Neural progenitor cell (in vitro differentiated cells): ENCODE data around the gene ZNF341.

Experiments
- EZH2 ChIP-seq: fragments of 200-600 bp; sonication (generic); IDR thresholded peaks from 2 replicates; pipeline ENCODE4 v1.6.1; 2017; ENCODE audit warnings: antibody characterized with exemption, mild to moderate bottlenecking, moderate library complexity
- TF ChIP-seq, protein P1 (sequence below): fragments of 200-600 bp; sonication (generic); IDR thresholded peaks from 2 replicates; pipeline ENCODE4 v1.5.1; 2017; ENCODE audit warnings: antibody characterized with exemption, mild to moderate bottlenecking

DNA sequence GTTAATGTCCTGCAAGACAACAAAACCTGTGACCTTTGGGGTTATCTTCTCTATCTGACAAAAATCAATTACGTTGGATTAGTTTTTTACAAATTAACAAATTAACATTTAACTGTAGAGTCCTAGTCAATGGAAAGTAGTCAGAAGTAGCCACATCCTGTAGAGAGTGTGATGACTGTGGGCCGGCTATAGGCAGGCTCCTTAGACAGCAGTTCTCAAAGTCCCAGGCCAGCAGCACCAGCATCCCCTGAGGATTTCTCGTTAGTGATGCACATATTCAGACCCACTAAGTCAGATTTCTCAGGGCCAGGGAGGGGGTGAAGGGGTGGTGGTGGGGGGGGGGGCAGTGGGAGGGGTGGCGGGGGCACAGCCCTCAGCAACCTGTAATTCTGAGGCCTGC lies 37.2 kb downstream of the ZNF341 start:
- TF ChIP-seq, protein P1, sequence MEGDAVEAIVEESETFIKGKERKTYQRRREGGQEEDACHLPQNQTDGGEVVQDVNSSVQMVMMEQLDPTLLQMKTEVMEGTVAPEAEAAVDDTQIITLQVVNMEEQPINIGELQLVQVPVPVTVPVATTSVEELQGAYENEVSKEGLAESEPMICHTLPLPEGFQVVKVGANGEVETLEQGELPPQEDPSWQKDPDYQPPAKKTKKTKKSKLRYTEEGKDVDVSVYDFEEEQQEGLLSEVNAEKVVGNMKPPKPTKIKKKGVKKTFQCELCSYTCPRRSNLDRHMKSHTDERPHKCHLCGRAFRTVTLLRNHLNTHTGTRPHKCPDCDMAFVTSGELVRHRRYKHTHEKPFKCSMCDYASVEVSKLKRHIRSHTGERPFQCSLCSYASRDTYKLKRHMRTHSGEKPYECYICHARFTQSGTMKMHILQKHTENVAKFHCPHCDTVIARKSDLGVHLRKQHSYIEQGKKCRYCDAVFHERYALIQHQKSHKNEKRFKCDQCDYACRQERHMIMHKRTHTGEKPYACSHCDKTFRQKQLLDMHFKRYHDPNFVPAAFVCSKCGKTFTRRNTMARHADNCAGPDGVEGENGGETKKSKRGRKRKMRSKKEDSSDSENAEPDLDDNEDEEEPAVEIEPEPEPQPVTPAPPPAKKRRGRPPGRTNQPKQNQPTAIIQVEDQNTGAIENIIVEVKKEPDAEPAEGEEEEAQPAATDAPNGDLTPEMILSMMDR: no peak
- no peak for TF ChIP-seq EZH2
